ENCODE results near the gene NCR3LG1. TPM values are rescaled to one million over a fixed set of nuclear protein-coding genes. Genes with fewer than 3 reads are reported as not detected.

NCR3LG1 gene
- total RNA-seq, 1 experiment from 2014 or later, result 1.4 TPM

Other genes starting within 250 kb of the NCR3LG1 start
- 75.8 and 82.6 TPM in 2 replicates for gene PIK3C2A, start 143.8 kb upstream of the NCR3LG1 start, total RNA-seq (2021)
- 29.1 and 33.0 TPM in 2 replicates for gene NUCB2, start 75.1 kb upstream of the NCR3LG1 start, total RNA-seq (2021)
- gene KCNJ11, start 36.9 kb downstream of the NCR3LG1 start, total RNA-seq (2021), result 2.3 and 2.9 TPM in 2 replicates
- gene ABCC8, start 125.0 kb downstream of the NCR3LG1 start, total RNA-seq (2021), result 2.4 and 3.2 TPM in 2 replicates
- 1.0 and 1.5 TPM in 2 replicates for gene USH1C, start 192.6 kb downstream of the NCR3LG1 start, total RNA-seq (2021)
- 0.35 and 0.86 TPM in 2 replicates for gene OTOG, start 195.5 kb downstream of the NCR3LG1 start, total RNA-seq (2021)